GM10266 (cell line): ENCODE data around the gene CAPN1.
A peak's percentile ranks its signal among the peaks of the same experiment; 100 is the strongest.

Experiments
- DNase-seq: peaks from one replicate; pipeline ENCODE4 v3.0.0; 2012; ENCODE audit errors: extremely low spot score
- TF ChIP-seq, protein P1 (sequence below): IDR thresholded peaks from 2 replicates; pipeline ENCODE4 v1.5.1; 2012; ENCODE audit warnings: mild to moderate bottlenecking, low read depth; ENCODE audit not compliant: control insufficient read depth, insufficient read depth; ENCODE audit errors: missing control alignments

The CAPN1 gene

DNA sequence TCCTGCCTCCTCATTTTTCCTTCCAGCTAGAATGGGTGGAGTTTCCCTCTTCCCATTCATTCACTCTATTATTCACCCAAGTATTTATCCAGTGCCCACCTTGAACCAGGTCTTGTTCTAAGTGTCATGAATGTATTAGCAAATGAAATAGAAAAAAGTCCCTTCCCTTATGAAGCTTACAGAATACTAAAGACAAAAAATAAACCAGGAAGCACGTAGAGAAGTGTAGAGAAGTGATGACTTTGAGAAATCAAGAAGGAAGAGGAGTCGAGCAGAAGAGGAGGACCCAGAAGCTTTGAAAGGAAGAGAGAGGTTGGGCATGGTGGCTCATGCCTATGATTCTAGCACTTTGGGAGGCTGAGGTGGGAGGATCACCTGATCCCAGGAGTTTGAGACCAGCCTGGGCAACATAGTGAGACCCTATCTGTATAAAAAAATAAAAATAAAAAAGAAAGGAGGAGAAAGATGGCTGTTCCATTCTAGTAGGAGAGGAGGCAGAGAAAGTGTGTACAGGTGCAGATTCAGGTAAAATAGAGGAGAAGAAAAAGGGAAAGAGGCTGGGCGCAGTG is 30.3 kb upstream of the CAPN1 start:
- DNase-seq = no peak
- TF ChIP-seq, protein P1, sequence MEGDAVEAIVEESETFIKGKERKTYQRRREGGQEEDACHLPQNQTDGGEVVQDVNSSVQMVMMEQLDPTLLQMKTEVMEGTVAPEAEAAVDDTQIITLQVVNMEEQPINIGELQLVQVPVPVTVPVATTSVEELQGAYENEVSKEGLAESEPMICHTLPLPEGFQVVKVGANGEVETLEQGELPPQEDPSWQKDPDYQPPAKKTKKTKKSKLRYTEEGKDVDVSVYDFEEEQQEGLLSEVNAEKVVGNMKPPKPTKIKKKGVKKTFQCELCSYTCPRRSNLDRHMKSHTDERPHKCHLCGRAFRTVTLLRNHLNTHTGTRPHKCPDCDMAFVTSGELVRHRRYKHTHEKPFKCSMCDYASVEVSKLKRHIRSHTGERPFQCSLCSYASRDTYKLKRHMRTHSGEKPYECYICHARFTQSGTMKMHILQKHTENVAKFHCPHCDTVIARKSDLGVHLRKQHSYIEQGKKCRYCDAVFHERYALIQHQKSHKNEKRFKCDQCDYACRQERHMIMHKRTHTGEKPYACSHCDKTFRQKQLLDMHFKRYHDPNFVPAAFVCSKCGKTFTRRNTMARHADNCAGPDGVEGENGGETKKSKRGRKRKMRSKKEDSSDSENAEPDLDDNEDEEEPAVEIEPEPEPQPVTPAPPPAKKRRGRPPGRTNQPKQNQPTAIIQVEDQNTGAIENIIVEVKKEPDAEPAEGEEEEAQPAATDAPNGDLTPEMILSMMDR = no peak

DNA sequence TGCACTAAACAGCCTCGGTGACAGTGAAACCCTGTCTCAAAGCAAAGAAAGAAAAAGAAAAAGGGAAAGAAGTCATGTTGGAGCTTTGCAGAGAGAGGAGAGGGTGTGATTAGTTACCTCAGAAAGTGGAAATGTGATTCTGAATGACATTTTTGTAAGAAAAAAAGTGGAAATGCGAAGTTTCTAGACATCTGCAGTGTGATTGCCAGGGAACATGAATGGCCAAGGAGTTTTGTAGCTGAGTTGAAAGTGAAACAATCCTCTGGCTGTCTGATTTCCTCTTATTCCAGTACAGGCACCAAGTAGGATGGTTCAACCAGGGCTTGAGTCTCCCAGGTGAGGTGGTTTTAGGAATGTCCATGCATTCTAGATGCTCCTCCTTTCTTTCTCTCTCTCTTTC is 29.6 kb upstream of the CAPN1 start:
- no peak for DNase-seq
- TF ChIP-seq, protein P1 = no peak

DNA sequence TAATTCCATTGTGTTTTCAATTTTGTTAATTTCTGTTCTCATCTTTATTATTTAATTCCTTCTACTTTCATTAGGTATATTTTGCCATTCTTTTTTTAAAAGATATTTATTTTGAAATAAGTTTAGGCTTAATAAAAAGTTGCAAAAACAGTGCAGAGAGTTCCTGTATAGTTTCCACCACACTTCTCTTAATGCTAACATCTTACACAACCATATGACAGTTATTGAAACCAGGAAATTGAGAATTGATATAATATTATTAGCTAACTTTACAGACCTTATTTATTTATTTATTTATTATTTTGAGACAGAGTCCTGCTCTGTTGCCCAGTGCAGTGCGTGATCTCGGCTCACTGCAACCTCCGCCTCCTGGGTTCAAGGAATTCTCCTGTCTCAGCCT is 25.5 kb upstream of the CAPN1 start:
- TF ChIP-seq, protein P1 = no peak
- DNase-seq = no peak

DNA sequence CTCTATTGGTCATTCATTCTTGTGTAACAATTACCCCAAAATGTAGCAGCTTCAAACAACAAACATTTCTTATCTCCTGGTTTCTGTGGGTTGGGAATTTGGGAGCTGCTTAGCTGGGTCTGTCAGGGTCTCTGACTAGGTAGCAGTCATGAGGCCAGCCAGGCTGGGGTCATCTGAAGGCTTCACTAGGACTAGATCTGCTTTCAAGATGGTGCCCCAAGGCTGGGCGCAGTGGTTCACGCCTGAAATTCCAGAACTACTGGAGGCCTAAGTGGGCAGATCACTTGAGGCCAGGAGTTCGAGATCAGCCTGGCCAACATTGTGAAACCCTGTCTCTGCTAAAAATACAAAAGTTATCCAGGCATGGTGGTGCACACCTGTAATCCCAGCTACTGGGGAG is 24.8 kb upstream of the CAPN1 start:
- TF ChIP-seq, protein P1 = no peak
- DNase-seq = no peak

DNA sequence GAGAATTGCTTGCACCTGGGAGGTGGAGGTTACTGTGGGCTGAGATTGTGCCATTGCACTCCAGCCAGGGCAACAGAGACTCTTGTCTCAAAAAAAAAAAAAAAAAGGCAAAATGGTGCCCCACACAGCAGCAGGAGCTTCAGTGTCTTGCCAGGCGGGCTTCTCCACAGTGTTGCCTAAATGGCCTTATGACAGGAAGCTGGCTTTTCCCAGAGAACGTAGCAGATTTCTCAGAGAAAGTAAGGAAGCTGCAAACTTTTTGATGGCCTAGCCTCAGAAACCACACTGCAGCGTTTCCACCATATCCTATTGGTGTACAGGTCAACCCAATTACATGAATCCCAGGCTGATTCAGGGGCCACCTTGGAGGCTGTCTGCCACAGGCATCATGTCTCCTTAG is 24.4 kb upstream of the CAPN1 start:
- TF ChIP-seq, protein P1 = no peak
- DNase-seq = no peak

DNA sequence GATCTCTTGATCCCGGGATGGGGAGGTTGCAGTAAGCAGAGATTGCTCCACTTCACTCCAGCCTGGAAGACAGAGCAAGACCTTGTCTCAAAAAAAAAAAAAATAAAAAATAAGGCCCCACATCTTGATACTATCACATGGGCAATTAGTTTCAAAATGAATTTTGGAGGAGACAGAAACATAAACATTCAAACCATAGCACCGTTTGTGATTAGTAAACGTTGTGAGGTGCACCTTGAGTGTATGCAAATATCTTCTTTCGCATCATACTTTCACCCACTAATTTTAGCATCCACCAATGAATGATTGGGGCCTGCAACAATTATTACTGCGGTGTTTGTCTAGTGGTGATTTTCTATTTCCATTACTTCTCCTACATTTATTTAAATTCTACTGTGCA is 22.7 kb upstream of the CAPN1 start:
- TF ChIP-seq, protein P1 = no peak

DNA sequence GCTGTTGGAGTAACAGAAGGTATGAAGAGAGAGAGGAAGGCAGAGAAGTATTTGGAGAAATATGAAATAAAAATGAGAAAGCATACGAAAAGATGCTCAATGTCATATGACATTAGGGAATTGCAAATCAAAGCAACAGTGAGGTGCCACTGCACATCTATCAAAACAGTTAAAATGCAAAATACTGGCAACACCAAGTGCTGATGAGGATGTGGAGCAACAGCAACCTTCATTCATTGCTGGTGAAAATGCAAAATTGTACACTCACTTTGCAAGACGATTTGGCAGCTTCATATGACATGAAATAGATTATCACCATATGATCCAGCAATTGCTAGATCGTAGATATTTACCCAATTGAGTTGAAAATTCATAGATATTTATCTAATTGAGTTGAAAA is 21.1 kb upstream of the CAPN1 start:
- no peak for DNase-seq
- TF ChIP-seq, protein P1 = no peak

More for the DNA sequence above, 22.7 kb upstream of the CAPN1 start:
- peak; percentile 44 for DNase-seq
